Liver (tissue), 9 donors: Measurements from ENCODE around the gene ZDHHC24. TPM values are rescaled to one million over a fixed set of nuclear protein-coding genes. Genes with fewer than 3 reads are reported as not detected.

Experiments used
- DNase-seq: peaks from one replicate; pipeline ENCODE4 v3.0.0-alpha.2; 2017; ENCODE audit warnings: low spot score
- H3K27ac ChIP-seq, 2 donors: one replicate each; pipeline ENCODE4 v1.7.0; 2013; ENCODE audit warnings: inconsistent platforms in 2 of 2, low read length in 2 of 2, control low read depth in 1 of 2, low read depth in 1 of 2, mild to moderate bottlenecking in 1 of 2
- H3K27me3 ChIP-seq, 4 donors: one replicate each; pipeline versions ENCODE4 v1.6.1 to v1.7.0; 2013; ENCODE audit warnings: low read length in 3 of 4, inconsistent platforms in 1 of 4, mild to moderate bottlenecking in 1 of 4, moderate library complexity in 1 of 4; ENCODE audit not compliant: control insufficient read depth in 4 of 4, insufficient read depth in 4 of 4
- H3K36me3 ChIP-seq, 4 donors: one replicate each; pipeline versions ENCODE4 v1.6.1 to v1.7.0; 2013; ENCODE audit warnings: low read length in 3 of 4, mild to moderate bottlenecking in 3 of 4, low read depth in 1 of 4, moderate library complexity in 1 of 4; ENCODE audit not compliant: control insufficient read depth in 4 of 4, insufficient read depth in 3 of 4
- H3K4me1 ChIP-seq, 4 donors: one replicate each; pipeline versions ENCODE4 v1.6.1 to v1.7.0; 2013; ENCODE audit warnings: low read length in 3 of 4, mild to moderate bottlenecking in 3 of 4, moderate library complexity in 1 of 4; ENCODE audit not compliant: control insufficient read depth in 4 of 4, insufficient read depth in 4 of 4
- H3K4me3 ChIP-seq, 3 donors: one replicate each; pipeline versions ENCODE4 v1.6.1 to v1.7.0; 2013; ENCODE audit warnings: low read length in 3 of 3, control low read depth in 1 of 3, low read depth in 1 of 3, mild to moderate bottlenecking in 1 of 3
- H3K9ac ChIP-seq, 2 donors: one replicate each; pipeline ENCODE4 v1.7.0; 2013; ENCODE audit warnings: low read length in 2 of 2, mild to moderate bottlenecking in 2 of 2, moderate library complexity in 2 of 2, control low read depth in 1 of 2, low read depth in 1 of 2
- H3K9me3 ChIP-seq, 4 donors: one replicate each; pipeline versions ENCODE4 v1.6.1 to v1.7.0; 2013; ENCODE audit warnings: low read length in 3 of 4; ENCODE audit not compliant: control insufficient read depth in 4 of 4
- EGR1 ChIP-seq, 2 donors: IDR thresholded peaks; 2 replicates each; pipeline ENCODE4 v1.6.1; 2016 to 2018; ENCODE audit warnings: antibody characterized with exemption in 2 of 2, low read depth in 2 of 2
- FOXA1 ChIP-seq: IDR thresholded peaks from 2 replicates; pipeline ENCODE4 v1.6.1; 2016; ENCODE audit warnings: antibody characterized with exemption
- FOXA2 ChIP-seq: IDR thresholded peaks from 2 replicates; pipeline ENCODE4 v1.6.1; 2016; ENCODE audit warnings: antibody characterized with exemption
- GABPA ChIP-seq, 2 donors: IDR thresholded peaks in 1 of 2; conservative IDR thresholded peaks in 1 of 2; 2 replicates each; pipeline ENCODE4 v1.6.1; 2016; ENCODE audit warnings: antibody characterized with exemption in 2 of 2, mild to moderate bottlenecking in 1 of 2, moderate library complexity in 1 of 2
- JUND ChIP-seq, 2 donors: IDR thresholded peaks; 2 replicates each; pipeline ENCODE4 v1.6.1; 2016; ENCODE audit warnings: antibody characterized with exemption in 2 of 2
- MAX ChIP-seq: IDR thresholded peaks from 2 replicates; pipeline ENCODE4 v1.6.1; 2016; ENCODE audit warnings: antibody characterized with exemption
- NR2F2 ChIP-seq: IDR thresholded peaks from 2 replicates; pipeline ENCODE4 v1.6.1; 2016; ENCODE audit warnings: antibody characterized with exemption
- RAD21 ChIP-seq, 2 donors: IDR thresholded peaks; 2 replicates each; pipeline ENCODE4 v1.6.1; 2016; ENCODE audit warnings: antibody characterized with exemption in 2 of 2, mild to moderate bottlenecking in 2 of 2
- RXRA ChIP-seq, 2 donors: IDR thresholded peaks; 2 replicates each; pipeline ENCODE4 v1.6.1; 2017 to 2018; ENCODE audit warnings: antibody characterized with exemption in 2 of 2, mild to moderate bottlenecking in 1 of 2
- SP1 ChIP-seq: IDR thresholded peaks from 2 replicates; pipeline ENCODE4 v1.6.1; 2018; ENCODE audit warnings: antibody characterized with exemption, mild to moderate bottlenecking
- TAF1 ChIP-seq: conservative IDR thresholded peaks from 2 replicates; pipeline ENCODE4 v1.6.1; 2016; ENCODE audit warnings: antibody characterized with exemption, mild to moderate bottlenecking
- YY1 ChIP-seq: IDR thresholded peaks from 2 replicates; pipeline ENCODE4 v1.6.1; 2016; ENCODE audit warnings: antibody characterized with exemption, mild to moderate bottlenecking
- WGBS: extraction: QIAGEN DNeasy Blood & Tissue Kit; methylation state at CpG from one replicate; pipeline ENCODE4 v1.1.7; 2013; 5-methylcytosine and 5-hydroxymethylcytosine counted together
- polyA plus RNA-seq, 2 donors: library from polyadenylated mRNA; stranded (reverse) in 1 of 2; unstranded in 1 of 2; fragments of 200-250 nt in 1 of 2; fragments of >200 nt in 1 of 2; fragmentation: Nextera tagmentation in 1 of 2; extraction: Ambion mirVana in 1 of 2; gene quantifications; one replicate each; pipeline versions ENCODE4 v1.2.1 to v1.2.3, GENCODE V29; 2013 to 2015
- total RNA-seq, 2 donors: library from RNA; depleted of rRNA; stranded (reverse); fragments of >200 nt; gene quantifications; one replicate each; pipeline ENCODE4 v1.2.3, GENCODE V29; 2014
- TF ChIP-seq, protein P1 (sequence below): IDR thresholded peaks from 2 replicates; pipeline ENCODE4 v1.6.1; 2016; ENCODE audit warnings: antibody characterized with exemption
- TF ChIP-seq, protein P2 (sequence below): fragments of 150-350 bp; IDR thresholded peaks from 2 replicates; pipeline ENCODE4 v1.5.1; 2017; ENCODE audit warnings: improper control_type of control experiment, low read depth, low read length; ENCODE audit not compliant: missing input control
- TF ChIP-seq, protein P3 (sequence below): IDR thresholded peaks from 2 replicates; pipeline ENCODE4 v1.6.1; 2016; ENCODE audit warnings: antibody characterized with exemption, mild to moderate bottlenecking
- donor health status: healthy.
- donor health status: healthy.
- donor health status: healthy.
- donor health status: healthy.
- donor health status: healthy.

ZDHHC24 gene
- total and polyA plus RNA-seq, 4 donors: 4.1 to 6.4 (median 5.1) TPM

DNA sequence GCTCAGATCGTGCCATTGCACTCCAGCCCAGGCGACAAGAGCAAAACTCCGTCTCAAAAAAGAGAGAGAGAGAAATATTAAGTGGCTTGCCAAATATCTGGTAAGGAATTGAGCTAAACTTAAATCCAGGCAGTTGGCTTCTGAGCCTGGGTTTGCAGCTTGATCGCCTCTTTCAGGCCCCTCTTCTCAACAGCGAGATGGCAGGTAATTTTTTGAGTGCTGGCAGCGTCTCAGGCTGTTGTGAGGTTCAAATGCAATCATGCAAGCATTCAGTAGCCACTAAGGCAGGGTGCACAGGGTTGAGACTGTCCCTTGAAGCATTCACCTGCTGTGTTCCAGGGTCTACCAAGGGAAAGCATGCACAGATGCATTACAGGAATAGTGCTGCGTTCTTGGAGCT is 23.2 kb upstream of the ZDHHC24 start:
- peaks cover 0 to 6% (median 0%) of the 10 kb centered on the region in 4 donors for H3K36me3 ChIP-seq
- no peak overlapping the region for H3K27ac ChIP-seq
- H3K27me3 ChIP-seq: no peaks in the 10 kb centered on the region
- 90% methylated on average over 7 of the region's 7 CpGs for WGBS
- peaks cover 2 to 14% (median 8%) of the 10 kb centered on the region in 4 donors for H3K4me1 ChIP-seq
- no peak for TF ChIP-seq GABPA (IDR thresholded peaks at IDR 0.05 in 1 of 2, conservative IDR thresholded peaks at IDR 0.05 in 1 of 2)
- no peak for TF ChIP-seq NR2F2
- no peak for TF ChIP-seq RXRA (IDR thresholded peaks at IDR 0.05)
- TF ChIP-seq YY1: no peak
- no peak for TF ChIP-seq MAX
- H3K9me3 ChIP-seq: no peaks in the 10 kb centered on the region
- H3K9ac ChIP-seq: no peak overlapping the region
- H3K4me3 ChIP-seq: no peak overlapping the region
- DNase-seq: no peak

DNA sequence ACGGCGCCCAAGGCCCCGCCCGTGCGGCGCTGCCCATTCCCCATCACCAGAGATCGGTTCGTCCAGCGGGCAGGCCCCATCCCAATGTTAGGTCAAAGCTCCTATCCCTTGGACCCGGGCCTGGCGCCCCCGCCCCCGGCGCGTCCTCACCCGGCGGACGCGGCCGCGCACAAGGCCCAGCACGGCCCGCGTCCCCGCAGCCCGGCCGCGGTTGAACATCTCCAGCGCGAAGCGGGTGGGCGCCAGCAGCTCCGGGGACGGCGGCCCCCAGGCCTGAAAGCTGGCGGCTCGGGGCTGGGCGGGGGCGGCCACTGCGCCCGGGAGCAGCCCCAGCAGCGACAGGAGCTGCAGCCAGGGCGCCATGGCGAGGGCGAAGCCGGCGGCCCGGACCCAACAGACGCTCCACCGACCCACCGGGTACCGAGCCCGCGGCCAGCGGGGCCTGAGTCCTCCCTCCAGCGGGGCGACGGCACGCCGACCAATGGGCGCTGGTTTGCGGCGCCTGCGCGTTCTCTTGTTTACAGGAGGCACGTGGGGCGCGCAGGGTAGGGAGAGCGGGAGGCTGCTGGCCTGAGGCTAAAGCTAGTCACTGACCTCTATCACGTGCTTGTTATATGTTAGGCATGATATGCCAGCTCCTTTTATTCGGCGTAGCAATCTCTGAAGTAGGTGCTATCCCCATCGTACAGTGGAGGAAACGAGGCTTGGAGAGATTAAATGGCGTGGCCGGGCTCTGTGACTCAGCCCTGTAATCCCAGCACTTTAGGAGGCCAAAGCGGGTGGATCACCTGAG is 22.5 kb upstream of the ZDHHC24 start, which contains the start of gene CTSF:
Gene CTSF, minus strand, starts transcription at position 483 of the 793 bp plus-strand sequence. Its CDS starts 120 bp downstream, at position 363.
- WGBS: 6% methylated on average over 77 of the region's 77 CpGs

More for the DNA sequence above, 22.5 kb upstream of the ZDHHC24 start, which contains the start of gene CTSF:
- H3K4me1 ChIP-seq: peaks cover 2 to 14% (median 8%) of the 10 kb centered on the region in 4 donors
- H3K9ac ChIP-seq: peak within 1 kb of the TSS in 1 of 2 donors; percentile 49
- peak within 1 kb of the TSS in 1 of 2 donors; percentile 31 for H3K27ac ChIP-seq
- peak within 1 kb of the TSS; percentile 38 to 58 (median 48) for H3K4me3 ChIP-seq
- peaks cover 0 to 8% (median 0%) of the 10 kb centered on the region in 4 donors for H3K36me3 ChIP-seq
- H3K27me3 ChIP-seq: no peaks in the 10 kb centered on the region
- peak; percentile 78 for DNase-seq
- no peak for TF ChIP-seq GABPA (IDR thresholded peaks at IDR 0.05 in 1 of 2, conservative IDR thresholded peaks at IDR 0.05 in 1 of 2)
- no peak for TF ChIP-seq TAF1
- TF ChIP-seq SP1: no peak
- no peak for TF ChIP-seq JUND (IDR thresholded peaks at IDR 0.05)
- TF ChIP-seq, protein P1, sequence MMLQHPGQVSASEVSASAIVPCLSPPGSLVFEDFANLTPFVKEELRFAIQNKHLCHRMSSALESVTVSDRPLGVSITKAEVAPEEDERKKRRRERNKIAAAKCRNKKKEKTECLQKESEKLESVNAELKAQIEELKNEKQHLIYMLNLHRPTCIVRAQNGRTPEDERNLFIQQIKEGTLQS: no peak
- peak; percentile 65 to 70 for TF ChIP-seq RXRA (IDR thresholded peaks at IDR 0.05)
- no peak for TF ChIP-seq NR2F2
- peak; percentile 88 for TF ChIP-seq FOXA1
- no peak for TF ChIP-seq EGR1 (IDR thresholded peaks at IDR 0.05; ENCODE audit: low read depth in 2 of 2)
- TF ChIP-seq, protein P2, sequence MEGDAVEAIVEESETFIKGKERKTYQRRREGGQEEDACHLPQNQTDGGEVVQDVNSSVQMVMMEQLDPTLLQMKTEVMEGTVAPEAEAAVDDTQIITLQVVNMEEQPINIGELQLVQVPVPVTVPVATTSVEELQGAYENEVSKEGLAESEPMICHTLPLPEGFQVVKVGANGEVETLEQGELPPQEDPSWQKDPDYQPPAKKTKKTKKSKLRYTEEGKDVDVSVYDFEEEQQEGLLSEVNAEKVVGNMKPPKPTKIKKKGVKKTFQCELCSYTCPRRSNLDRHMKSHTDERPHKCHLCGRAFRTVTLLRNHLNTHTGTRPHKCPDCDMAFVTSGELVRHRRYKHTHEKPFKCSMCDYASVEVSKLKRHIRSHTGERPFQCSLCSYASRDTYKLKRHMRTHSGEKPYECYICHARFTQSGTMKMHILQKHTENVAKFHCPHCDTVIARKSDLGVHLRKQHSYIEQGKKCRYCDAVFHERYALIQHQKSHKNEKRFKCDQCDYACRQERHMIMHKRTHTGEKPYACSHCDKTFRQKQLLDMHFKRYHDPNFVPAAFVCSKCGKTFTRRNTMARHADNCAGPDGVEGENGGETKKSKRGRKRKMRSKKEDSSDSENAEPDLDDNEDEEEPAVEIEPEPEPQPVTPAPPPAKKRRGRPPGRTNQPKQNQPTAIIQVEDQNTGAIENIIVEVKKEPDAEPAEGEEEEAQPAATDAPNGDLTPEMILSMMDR: no peak
- TF ChIP-seq MAX: no peak
- TF ChIP-seq FOXA2: peak; percentile 89
- TF ChIP-seq, protein P3, sequence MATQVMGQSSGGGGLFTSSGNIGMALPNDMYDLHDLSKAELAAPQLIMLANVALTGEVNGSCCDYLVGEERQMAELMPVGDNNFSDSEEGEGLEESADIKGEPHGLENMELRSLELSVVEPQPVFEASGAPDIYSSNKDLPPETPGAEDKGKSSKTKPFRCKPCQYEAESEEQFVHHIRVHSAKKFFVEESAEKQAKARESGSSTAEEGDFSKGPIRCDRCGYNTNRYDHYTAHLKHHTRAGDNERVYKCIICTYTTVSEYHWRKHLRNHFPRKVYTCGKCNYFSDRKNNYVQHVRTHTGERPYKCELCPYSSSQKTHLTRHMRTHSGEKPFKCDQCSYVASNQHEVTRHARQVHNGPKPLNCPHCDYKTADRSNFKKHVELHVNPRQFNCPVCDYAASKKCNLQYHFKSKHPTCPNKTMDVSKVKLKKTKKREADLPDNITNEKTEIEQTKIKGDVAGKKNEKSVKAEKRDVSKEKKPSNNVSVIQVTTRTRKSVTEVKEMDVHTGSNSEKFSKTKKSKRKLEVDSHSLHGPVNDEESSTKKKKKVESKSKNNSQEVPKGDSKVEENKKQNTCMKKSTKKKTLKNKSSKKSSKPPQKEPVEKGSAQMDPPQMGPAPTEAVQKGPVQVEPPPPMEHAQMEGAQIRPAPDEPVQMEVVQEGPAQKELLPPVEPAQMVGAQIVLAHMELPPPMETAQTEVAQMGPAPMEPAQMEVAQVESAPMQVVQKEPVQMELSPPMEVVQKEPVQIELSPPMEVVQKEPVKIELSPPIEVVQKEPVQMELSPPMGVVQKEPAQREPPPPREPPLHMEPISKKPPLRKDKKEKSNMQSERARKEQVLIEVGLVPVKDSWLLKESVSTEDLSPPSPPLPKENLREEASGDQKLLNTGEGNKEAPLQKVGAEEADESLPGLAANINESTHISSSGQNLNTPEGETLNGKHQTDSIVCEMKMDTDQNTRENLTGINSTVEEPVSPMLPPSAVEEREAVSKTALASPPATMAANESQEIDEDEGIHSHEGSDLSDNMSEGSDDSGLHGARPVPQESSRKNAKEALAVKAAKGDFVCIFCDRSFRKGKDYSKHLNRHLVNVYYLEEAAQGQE: no peak
- TF ChIP-seq RAD21 (IDR thresholded peaks at IDR 0.05): no peak
- H3K9me3 ChIP-seq: no peaks in the 10 kb centered on the region
